Aorta (tissue), 5 donors: ENCODE data around the gene CORO2A. TPM values are rescaled to one million over a fixed set of nuclear protein-coding genes. Genes with fewer than 3 reads are reported as not detected.
"Not testable (repeated sequence)": the region's sequence is repeated elsewhere in the genome, so short reads cannot be mapped to it uniquely, and the experiment has no call there.

ENCODE experiments used
- ATAC-seq: fragments of 200-7000 bp; cut with Tn5 transposase; one replicate; pipeline ENCODE4 v1.9.1; 2022; ENCODE audit warnings: moderate library complexity; ENCODE audit not compliant: low FRiP score
- DNase-seq, 2 donors: peaks; one replicate each; pipeline ENCODE4 v3.0.0-alpha.2; 2020
- H3K27ac ChIP-seq, 2 donors: one replicate each; pipeline ENCODE4 v1.5.1; 2013; ENCODE audit warnings: low read length in 2 of 2, mild to moderate bottlenecking in 2 of 2, moderate library complexity in 2 of 2, control low read depth in 1 of 2, inconsistent platforms in 1 of 2, low read depth in 1 of 2
- H3K27me3 ChIP-seq, 2 donors: one replicate each; pipeline ENCODE4 v1.6.1; 2013; ENCODE audit warnings: control low read depth in 1 of 2, low read length in 1 of 2, mild to moderate bottlenecking in 1 of 2, moderate library complexity in 1 of 2; ENCODE audit not compliant: insufficient read depth in 2 of 2, control insufficient read depth in 1 of 2
- H3K36me3 ChIP-seq, 2 donors: one replicate each; pipeline ENCODE4 v1.6.1; 2013; ENCODE audit warnings: control low read depth in 1 of 2, low read length in 1 of 2, mild to moderate bottlenecking in 1 of 2; ENCODE audit not compliant: insufficient read depth in 2 of 2, control insufficient read depth in 1 of 2
- H3K4me1 ChIP-seq, 2 donors: one replicate each; pipeline ENCODE4 v1.6.1; 2013; ENCODE audit warnings: low read length in 2 of 2, control low read depth in 1 of 2, mild to moderate bottlenecking in 1 of 2, moderate library complexity in 1 of 2; ENCODE audit not compliant: insufficient read depth in 2 of 2, control insufficient read depth in 1 of 2
- H3K4me3 ChIP-seq, 2 donors: one replicate each; pipeline ENCODE4 v1.5.1; 2013; ENCODE audit warnings: low read length in 2 of 2, control low read depth in 1 of 2, mild to moderate bottlenecking in 1 of 2
- H3K9me3 ChIP-seq: one replicate; pipeline ENCODE4 v1.6.1; 2013; ENCODE audit warnings: mild to moderate bottlenecking, low read length; ENCODE audit not compliant: control insufficient read depth
- WGBS, 2 donors: extraction: QIAGEN DNeasy Blood & Tissue Kit; methylation state at CpG; one replicate each; pipeline ENCODE4 v1.1.7; 2013; 5-methylcytosine and 5-hydroxymethylcytosine counted together
- intact Hi-C, 2 donors: fragments of 100-400 bp; cut with DNase I; formaldehyde crosslinking; loops; one replicate each; pipeline versions ENCODE4 v1.14.2 to v1.15.0; 2022
- polyA plus RNA-seq, 2 donors: library from polyadenylated mRNA; stranded (reverse); fragments of 200-250 nt; gene quantifications; one replicate each; pipeline ENCODE4 v1.2.3, GENCODE V29; 2013
- total RNA-seq, 2 donors: library from RNA; stranded (reverse); fragmentation: NEBNext Ultra II Directional; extraction: Animal tissue kit (Norgen Biotek cat#: 25700); gene quantifications; one replicate each; pipeline ENCODE4 v1.2.1, GENCODE V29; 2021
- donor health status: healthy with polysubstance abuse.
- donor health status: Bipolar disorder and iron deficiency.
- donor health status: DM: no; HTN: no; CAD: no.
- donor health status: DM: no; HTN: no; CAD: no.
- donor health status: DM: yes; HTN: yes; CAD: no.

The CORO2A gene
- total and polyA plus RNA-seq, 4 donors, result 0.31 to 8.3 (median 2.6) TPM

DNA sequence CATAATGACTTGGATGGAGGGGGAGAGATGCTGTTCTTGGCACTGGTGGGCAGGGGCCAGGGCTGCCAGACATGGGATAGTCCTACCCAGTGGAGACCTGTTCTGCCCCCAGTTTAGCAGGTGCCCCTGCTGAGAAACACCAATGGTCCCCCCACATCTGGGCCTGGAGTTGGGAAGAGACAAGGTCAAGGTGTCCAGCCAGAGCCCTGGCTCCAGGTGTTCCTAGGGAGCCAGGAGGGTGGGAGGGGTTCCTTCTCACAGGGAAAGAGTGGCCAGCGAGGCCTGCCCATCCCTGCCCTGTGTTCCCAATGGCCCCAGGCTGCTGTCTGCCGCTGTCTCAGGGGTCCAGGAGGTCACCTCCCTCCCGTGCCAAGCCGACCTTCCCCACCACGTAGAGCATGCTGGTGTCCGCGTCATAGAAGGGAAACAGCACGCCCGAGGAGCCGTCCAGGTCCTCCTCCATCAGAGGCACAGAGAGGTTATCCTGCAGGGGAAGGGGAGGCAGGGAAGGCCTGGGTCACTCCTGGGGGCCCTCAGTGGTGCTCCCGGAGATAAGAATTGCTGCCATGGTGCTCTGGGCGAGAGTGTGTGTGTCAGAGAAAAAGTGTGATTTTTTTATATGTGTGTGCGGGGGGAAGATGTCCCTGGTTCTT is 61.7 kb downstream of the CORO2A start:
- DNase-seq (no peak), ATAC-seq (no peak)
- Histone ChIP-seq H3K27ac (no peak overlapping the region), H3K27me3 (no peaks in the 10 kb centered on the region), H3K9me3 (no peaks in the 10 kb centered on the region), H3K4me1 (no peaks in the 10 kb centered on the region), H3K36me3 (no peaks in the 10 kb centered on the region), H3K4me3 (no peak overlapping the region)
- intact Hi-C loops, result no loop called here
- 86 to 89% methylated on average over 13 of the region's 13 CpGs for WGBS, 2 donors

- H3K9me3 ChIP-seq, H3K4me1 ChIP-seq, H3K27me3 ChIP-seq, ATAC-seq, H3K36me3 ChIP-seq, DNase-seq, H3K4me3 ChIP-seq, intact Hi-C loops, H3K27ac ChIP-seq: not testable (repeated sequence)
- 94 to 96% methylated on average over 4 of the region's 4 CpGs for WGBS, 2 donors
Measured at GRCh38 chr9:98130060-98130459, 62.4 kb downstream of the CORO2A start.

- H3K27ac ChIP-seq, result no peak overlapping the region
- H3K4me3 ChIP-seq, result no peak overlapping the region
- intact Hi-C loops, result no loop called here
- WGBS, 2 donors, result 90 to 93% methylated on average over 10 of the region's 10 CpGs
- H3K4me1 ChIP-seq, result no peaks in the 10 kb centered on the region
- no peaks in the 10 kb centered on the region for H3K36me3 ChIP-seq
- DNase-seq (no peak), ATAC-seq (peak; percentile 38)
- H3K9me3 ChIP-seq, result no peaks in the 10 kb centered on the region
- no peaks in the 10 kb centered on the region for H3K27me3 ChIP-seq
Measured at GRCh38 chr9:98129451-98129881, 63.0 kb downstream of the CORO2A start.

DNA sequence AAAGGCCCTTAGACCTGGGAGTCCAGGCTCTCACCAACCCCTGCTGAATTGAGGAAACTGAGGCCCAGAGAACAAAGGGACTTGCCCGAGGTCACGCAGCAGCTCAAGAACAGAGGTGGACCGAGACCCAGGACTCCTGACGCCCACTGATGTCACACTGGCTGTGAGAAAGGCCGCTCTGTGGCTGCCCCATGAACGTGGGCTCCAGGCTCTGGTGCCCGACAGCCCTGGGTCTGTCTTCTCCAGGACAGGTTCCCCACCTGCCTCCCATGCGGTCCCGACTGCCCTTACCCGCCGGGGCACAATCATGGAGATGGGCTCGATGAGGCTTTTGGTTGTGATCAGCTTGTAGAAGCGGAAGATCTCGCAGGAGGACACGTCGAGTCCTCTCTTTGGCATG is 64.1 kb downstream of the CORO2A start:
- 94 to 95% methylated on average over 16 of the region's 16 CpGs for WGBS, 2 donors
- Histone ChIP-seq H3K4me3 (no peak overlapping the region), H3K4me1 (no peaks in the 10 kb centered on the region), H3K27ac (no peak overlapping the region), H3K9me3 (no peaks in the 10 kb centered on the region), H3K36me3 (no peaks in the 10 kb centered on the region), H3K27me3 (no peaks in the 10 kb centered on the region)
- no peak for ATAC-seq
- peak in 1 of 2 donors; percentile 62 for DNase-seq
- intact Hi-C loops, result no loop called here

GRCh38 chr9:98127226-98127625 is 65.2 kb downstream of the CORO2A start:
- Histone ChIP-seq H3K36me3 (no peaks in the 10 kb centered on the region), H3K9me3 (no peaks in the 10 kb centered on the region), H3K27ac (no peak overlapping the region), H3K4me3 (no peak overlapping the region), H3K27me3 (no peaks in the 10 kb centered on the region), H3K4me1 (no peaks in the 10 kb centered on the region)
- no peak for ATAC-seq
- 94% methylated on average over 8 of the region's 8 CpGs for WGBS, 2 donors
- intact Hi-C loops, result no loop called here
- DNase-seq, result no peak

DNA sequence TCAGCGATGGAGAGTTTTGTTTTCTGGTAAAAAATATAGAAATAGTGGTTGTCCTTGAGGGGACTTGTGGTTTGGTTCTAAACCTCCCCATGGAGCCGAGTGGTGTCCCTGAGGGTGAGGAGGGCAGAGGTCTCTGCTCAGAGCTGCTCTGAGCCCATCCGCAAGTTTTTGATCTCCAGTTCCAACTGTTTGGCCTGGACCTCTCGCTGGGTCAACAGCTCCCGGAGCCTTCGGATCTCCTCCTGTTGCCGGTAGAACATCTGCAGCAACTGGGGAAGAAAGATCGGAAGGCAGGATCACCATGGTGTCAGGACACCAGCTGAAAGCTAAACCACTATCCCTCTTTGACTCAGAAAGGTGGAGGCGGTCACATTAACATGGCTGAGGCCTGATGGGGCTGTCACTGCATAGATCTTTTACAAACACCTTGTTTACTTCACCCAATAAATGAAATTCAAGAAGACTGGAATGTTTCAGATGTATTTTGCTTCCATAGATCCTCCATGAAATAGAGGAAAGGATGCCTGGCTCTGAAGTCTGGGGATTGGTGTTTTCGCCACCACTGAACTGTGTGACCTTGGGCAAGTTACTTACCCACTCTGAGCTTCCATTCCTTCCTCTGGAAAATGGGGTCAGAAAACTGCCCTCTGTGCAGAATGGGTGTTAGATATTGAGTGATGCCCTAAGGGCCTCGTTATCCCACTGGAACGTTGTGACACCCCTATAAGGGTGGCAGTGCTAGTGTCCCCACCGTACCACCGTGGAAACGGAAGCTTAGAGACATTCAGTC is 67.6 kb downstream of the CORO2A start:
- DNase-seq (peak in 1 of 2 donors; percentile 44), ATAC-seq (no peak)
- no peak overlapping the region for H3K27ac ChIP-seq
- no peaks in the 10 kb centered on the region for H3K27me3 ChIP-seq
- WGBS, 2 donors, result 92% methylated on average over 15 of the region's 15 CpGs
- H3K4me1 ChIP-seq, result no peaks in the 10 kb centered on the region
- H3K36me3 ChIP-seq, result no peaks in the 10 kb centered on the region
- intact Hi-C loops, result no loop called here
- H3K4me3 ChIP-seq, result no peak overlapping the region
- H3K9me3 ChIP-seq, result no peaks in the 10 kb centered on the region

GRCh38 chr9:98124091-98124490 is 68.3 kb downstream of the CORO2A start:
- H3K27ac ChIP-seq, H3K27me3 ChIP-seq, H3K9me3 ChIP-seq, H3K4me1 ChIP-seq, ATAC-seq, intact Hi-C loops, H3K4me3 ChIP-seq, H3K36me3 ChIP-seq: not testable (repeated sequence)
- 95% methylated on average over 13 of the region's 13 CpGs for WGBS, 2 donors
- peak in 1 of 2 donors; percentile 36 for DNase-seq

DNA sequence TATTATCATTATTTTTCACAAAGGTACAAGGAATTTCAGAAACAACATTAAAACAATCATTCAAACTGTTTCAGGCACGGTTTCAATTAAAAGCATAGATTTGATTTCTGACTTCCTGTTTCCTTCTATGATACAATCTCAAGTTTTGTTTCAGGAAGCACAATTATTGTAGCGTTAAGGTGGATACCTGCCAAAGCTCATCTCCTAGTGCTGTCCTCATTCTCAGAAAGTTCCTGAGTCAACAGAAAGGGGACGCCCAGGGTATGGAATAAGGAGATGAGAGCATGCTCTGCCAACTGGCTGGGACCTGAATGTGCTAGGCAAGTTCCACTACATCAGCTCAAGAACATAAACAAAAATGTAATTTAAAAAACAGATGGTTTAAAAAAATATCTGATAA is 71.4 kb downstream of the CORO2A start:
- no peaks in the 10 kb centered on the region for H3K4me1 ChIP-seq
- H3K4me3 ChIP-seq, result no peak overlapping the region
- 62 to 63% methylated on average over 3 of the region's 3 CpGs for WGBS, 2 donors
- H3K36me3 ChIP-seq, result no peaks in the 10 kb centered on the region
- DNase-seq, result no peak
- H3K27ac ChIP-seq, result no peak overlapping the region
- no peaks in the 10 kb centered on the region for H3K9me3 ChIP-seq
- H3K27me3 ChIP-seq, result no peaks in the 10 kb centered on the region
- no peak for ATAC-seq
- intact Hi-C loops, result no loop called here

DNA sequence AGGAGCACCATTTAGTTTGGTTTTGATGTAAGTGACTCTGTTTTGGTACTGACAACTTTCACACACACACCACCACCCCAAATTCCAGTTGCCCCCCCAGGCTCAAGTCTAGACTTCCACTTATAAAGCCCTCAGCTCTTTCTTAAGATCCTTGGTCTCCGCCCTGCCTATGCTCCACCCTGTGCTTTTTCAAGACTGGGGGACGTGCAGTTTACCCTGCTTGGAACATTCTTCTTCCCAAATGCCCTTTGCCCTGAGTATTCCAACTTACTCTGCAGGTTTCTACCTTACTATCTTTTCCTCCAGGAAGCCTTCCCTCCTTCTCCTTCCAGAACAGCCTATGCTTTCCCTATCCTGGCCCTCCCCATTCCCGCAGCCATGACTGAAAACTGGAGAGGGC is 72.0 kb downstream of the CORO2A start:
- no peak for ATAC-seq
- intact Hi-C loops, result no loop called here
- Histone ChIP-seq H3K27me3 (no peaks in the 10 kb centered on the region), H3K36me3 (no peaks in the 10 kb centered on the region), H3K27ac (no peak overlapping the region), H3K4me1 (no peaks in the 10 kb centered on the region), H3K4me3 (no peak overlapping the region), H3K9me3 (no peaks in the 10 kb centered on the region)
- WGBS, 2 donors, result 68 to 79% methylated on average over 3 of the region's 3 CpGs
- no peak for DNase-seq
